ENCODE results near the gene KARS1. TPM values are rescaled to one million over a fixed set of nuclear protein-coding genes. Genes with fewer than 3 reads are reported as not detected.

Gene KARS1
- total RNA-seq, 5 donors from 2014 or later (not counting 1 experiment from before 2014, with no cell fraction given) = 121 to 151 (median 128) TPM

DNA sequence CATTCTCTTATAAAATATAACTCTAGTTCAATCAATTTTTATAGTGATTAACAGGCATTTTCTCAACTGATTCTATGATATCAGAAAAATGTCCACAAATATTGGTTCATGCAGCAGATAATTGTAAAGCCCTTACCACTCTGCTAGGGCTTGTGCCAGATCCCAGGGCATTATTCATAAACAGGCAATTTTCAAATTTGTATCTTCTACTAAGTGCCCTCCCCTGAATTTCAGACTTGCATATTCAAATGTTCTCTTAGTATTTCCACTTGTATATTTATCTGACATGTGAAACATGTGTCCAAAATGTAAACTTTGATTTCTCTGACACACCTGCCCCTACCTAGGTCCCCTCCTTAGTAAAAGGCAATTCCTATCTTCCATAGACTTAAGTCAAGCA is 20.0 kb upstream of the KARS1 start:
- Histone ChIP-seq H3K27me3 (replicated peaks in 1 of 2; ENCODE audit: control insufficient read depth in 2 of 2, extremely low read depth in 1 of 2, insufficient read depth in 2 of 2, low read length in 1 of 2) (no peaks in the 10 kb centered on the region), H3K9me3 (no peaks in the 10 kb centered on the region), H3K4me1 (ENCODE audit: control insufficient read depth in 1 of 2, extremely low read depth in 1 of 2, insufficient read depth in 2 of 2, low read length in 2 of 2) (no peaks in the 10 kb centered on the region), H3K27ac (ENCODE audit: low read length) (no peak overlapping the region), H3K4me3 (ENCODE audit: control insufficient read depth in 1 of 2, extremely low read depth in 1 of 2, low read length in 1 of 2) (no peak overlapping the region), H3K36me3 (ENCODE audit: control insufficient read depth in 2 of 2, extremely low read depth in 1 of 2, insufficient read depth in 1 of 2, low read length in 1 of 2) (no peaks in the 10 kb centered on the region)
- Mint-ChIP-seq H3K27me3 (no peaks in the 10 kb centered on the region), H3K4me1 (no peaks in the 10 kb centered on the region), H3K9me3 (no peaks in the 10 kb centered on the region), H3K36me3 (peaks cover 4% of the 10 kb centered on the region), H3K27ac (no peak overlapping the region), H3K4me3 (no peak overlapping the region)
- ChIA-PET POLR2A (no interaction called here), CTCF (no interaction called here)
- ATAC-seq (replicated peaks in 1 of 4) (no peak), DNase-seq (no peak)

DNA sequence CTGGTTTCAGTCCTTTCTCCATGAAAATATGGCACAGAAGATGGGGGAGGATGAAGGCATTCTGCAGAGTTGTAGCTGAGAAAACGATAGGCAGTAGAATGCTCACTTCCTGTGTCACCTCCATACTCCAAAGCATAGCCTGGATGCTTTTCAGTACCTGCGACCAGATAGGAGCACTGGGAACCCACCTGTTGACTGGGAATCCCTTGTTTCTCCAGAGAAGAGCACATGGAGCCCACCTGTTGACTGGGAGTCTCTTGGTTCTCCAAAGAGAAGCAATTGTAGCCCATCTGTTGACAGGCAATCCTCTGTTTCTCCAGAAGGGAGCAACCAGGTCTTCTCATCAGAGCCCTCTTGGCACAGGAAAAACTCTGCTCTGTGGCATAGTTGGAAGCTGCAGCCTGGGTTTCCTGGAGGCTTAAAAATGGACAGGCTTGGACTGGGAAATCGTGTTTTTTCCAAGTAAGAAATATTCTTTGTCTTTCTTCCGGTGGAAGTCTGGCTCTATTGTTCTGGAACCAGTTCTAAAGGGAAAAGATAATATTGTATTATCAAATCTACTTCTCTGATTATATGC is 13.3 kb upstream of the KARS1 start:
- Histone ChIP-seq H3K36me3 (ENCODE audit: control insufficient read depth in 2 of 2, extremely low read depth in 1 of 2, insufficient read depth in 1 of 2, low read length in 1 of 2) (peaks cover 4 to 39% of the 10 kb centered on the region in 2 donors), H3K27ac (ENCODE audit: low read length) (no peak overlapping the region), H3K27me3 (replicated peaks in 1 of 2; ENCODE audit: control insufficient read depth in 2 of 2, extremely low read depth in 1 of 2, insufficient read depth in 2 of 2, low read length in 1 of 2) (no peaks in the 10 kb centered on the region), H3K9me3 (no peaks in the 10 kb centered on the region), H3K4me1 (ENCODE audit: control insufficient read depth in 1 of 2, extremely low read depth in 1 of 2, insufficient read depth in 2 of 2, low read length in 2 of 2) (no peaks in the 10 kb centered on the region), H3K4me3 (ENCODE audit: control insufficient read depth in 1 of 2, extremely low read depth in 1 of 2, low read length in 1 of 2) (no peak overlapping the region)
- ChIA-PET POLR2A (no interaction called here), CTCF (no interaction called here)
- H3K27me3 Mint-ChIP-seq = no peaks in the 10 kb centered on the region
- ATAC-seq (replicated peaks in 1 of 4) = no peak
- no peak overlapping the region for H3K4me3 Mint-ChIP-seq
- H3K36me3 Mint-ChIP-seq = peaks cover 20% of the 10 kb centered on the region
- no peak overlapping the region for H3K27ac Mint-ChIP-seq
- H3K9me3 Mint-ChIP-seq = no peaks in the 10 kb centered on the region
- peaks cover 14 to 16% (median 15%) of the 10 kb centered on the region in 3 donors for H3K4me1 Mint-ChIP-seq
- WGBS (ENCODE audit: insufficient coverage) = 86% methylated on average over 1 of the region's 4 CpGs
- no peak for DNase-seq

DNA sequence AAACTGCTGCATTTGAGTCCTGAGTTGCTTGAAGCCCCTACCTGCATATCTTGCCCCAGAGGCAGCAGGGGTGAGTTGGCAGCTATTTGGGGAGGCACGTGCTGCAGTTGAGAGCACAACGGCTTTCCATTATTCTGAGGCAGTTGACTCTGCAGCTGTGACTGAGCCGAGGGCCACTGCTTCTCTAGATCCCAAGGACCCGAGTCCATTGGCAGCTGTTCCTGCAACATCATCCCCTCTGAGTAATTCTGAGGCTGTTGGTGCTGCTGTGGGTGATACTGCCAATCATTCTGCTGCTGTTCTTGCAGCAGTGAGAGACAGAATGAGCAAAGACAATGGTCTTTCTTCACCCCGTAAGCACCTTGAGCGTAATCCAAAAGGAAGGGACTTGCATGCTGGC is 12.9 kb upstream of the KARS1 start:
- ChIA-PET CTCF (no interaction called here), POLR2A (interaction anchor here in 1 of 2 donors (0.6 kb wide), 2 partner anchors 39 to 109 kb away, joined by 3 to 10 read pairs; no protein-coding TSS in a partner anchor)
- H3K9me3 ChIP-seq = no peaks in the 10 kb centered on the region
- H3K27ac ChIP-seq (ENCODE audit: low read length) = no peak overlapping the region
- peaks cover 4 to 44% of the 10 kb centered on the region in 2 donors for H3K36me3 ChIP-seq (ENCODE audit: control insufficient read depth in 2 of 2, extremely low read depth in 1 of 2, insufficient read depth in 1 of 2, low read length in 1 of 2)
- ATAC-seq (replicated peaks in 1 of 4) = no peak
- 100% methylated on average over 1 of the region's 6 CpGs for WGBS (ENCODE audit: insufficient coverage)
- Mint-ChIP-seq H3K27ac (no peak overlapping the region), H3K27me3 (no peaks in the 10 kb centered on the region), H3K36me3 (peaks cover 23% of the 10 kb centered on the region), H3K4me3 (no peak overlapping the region), H3K4me1 (peaks cover 16 to 18% (median 17%) of the 10 kb centered on the region in 3 donors), H3K9me3 (no peaks in the 10 kb centered on the region)
- no peaks in the 10 kb centered on the region for H3K27me3 ChIP-seq (replicated peaks in 1 of 2; ENCODE audit: control insufficient read depth in 2 of 2, extremely low read depth in 1 of 2, insufficient read depth in 2 of 2, low read length in 1 of 2)
- H3K4me3 ChIP-seq (ENCODE audit: control insufficient read depth in 1 of 2, extremely low read depth in 1 of 2, low read length in 1 of 2) = no peak overlapping the region
- no peaks in the 10 kb centered on the region for H3K4me1 ChIP-seq (ENCODE audit: control insufficient read depth in 1 of 2, extremely low read depth in 1 of 2, insufficient read depth in 2 of 2, low read length in 2 of 2)
- no peak for DNase-seq

DNA sequence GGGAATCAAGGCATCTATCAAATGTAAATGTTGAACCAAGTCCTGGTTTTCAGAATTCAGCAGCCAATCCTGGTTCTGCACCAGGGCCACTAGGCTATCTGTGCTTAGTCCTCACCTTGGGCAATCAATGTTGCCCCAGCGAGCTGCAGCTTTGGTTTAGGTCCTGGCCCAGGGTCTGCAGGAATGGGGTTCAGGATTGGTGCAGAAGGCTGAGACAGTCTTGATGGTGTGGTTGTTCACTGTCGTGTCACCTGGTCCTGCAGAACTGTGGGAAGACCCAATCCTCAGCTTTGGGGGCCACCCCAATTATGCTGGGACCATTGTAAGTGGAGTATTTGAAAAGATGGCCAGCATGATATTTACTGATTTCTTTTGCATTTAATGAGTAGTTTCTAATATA is 10.7 kb upstream of the KARS1 start:
- ATAC-seq (replicated peaks in 1 of 4) (peak in 1 of 4 experiments; percentile 28), DNase-seq (no peak)
- CTCF ChIA-PET = no interaction called here
- no peak overlapping the region for H3K27ac Mint-ChIP-seq
- H3K4me1 ChIP-seq (ENCODE audit: control insufficient read depth in 1 of 2, extremely low read depth in 1 of 2, insufficient read depth in 2 of 2, low read length in 2 of 2) = peaks cover 0 to 5% of the 10 kb centered on the region in 2 experiments
- H3K36me3 Mint-ChIP-seq = peaks cover 38% of the 10 kb centered on the region
- H3K9me3 Mint-ChIP-seq = no peaks in the 10 kb centered on the region
- no peaks in the 10 kb centered on the region for H3K27me3 Mint-ChIP-seq
- POLR2A ChIA-PET = no interaction called here
- no peak overlapping the region for H3K4me3 ChIP-seq (ENCODE audit: control insufficient read depth in 1 of 2, extremely low read depth in 1 of 2, low read length in 1 of 2)
- H3K27ac ChIP-seq (ENCODE audit: low read length) = no peak overlapping the region
- no peaks in the 10 kb centered on the region for H3K27me3 ChIP-seq (replicated peaks in 1 of 2; ENCODE audit: control insufficient read depth in 2 of 2, extremely low read depth in 1 of 2, insufficient read depth in 2 of 2, low read length in 1 of 2)
- peaks cover 29 to 32% (median 29%) of the 10 kb centered on the region in 3 donors for H3K4me1 Mint-ChIP-seq
- WGBS (ENCODE audit: insufficient coverage) = 83% methylated on average over 2 of the region's 2 CpGs
- H3K9me3 ChIP-seq = no peaks in the 10 kb centered on the region
- H3K36me3 ChIP-seq (ENCODE audit: control insufficient read depth in 2 of 2, extremely low read depth in 1 of 2, insufficient read depth in 1 of 2, low read length in 1 of 2) = peaks cover 4 to 59% of the 10 kb centered on the region in 2 donors
- no peak overlapping the region for H3K4me3 Mint-ChIP-seq

DNA sequence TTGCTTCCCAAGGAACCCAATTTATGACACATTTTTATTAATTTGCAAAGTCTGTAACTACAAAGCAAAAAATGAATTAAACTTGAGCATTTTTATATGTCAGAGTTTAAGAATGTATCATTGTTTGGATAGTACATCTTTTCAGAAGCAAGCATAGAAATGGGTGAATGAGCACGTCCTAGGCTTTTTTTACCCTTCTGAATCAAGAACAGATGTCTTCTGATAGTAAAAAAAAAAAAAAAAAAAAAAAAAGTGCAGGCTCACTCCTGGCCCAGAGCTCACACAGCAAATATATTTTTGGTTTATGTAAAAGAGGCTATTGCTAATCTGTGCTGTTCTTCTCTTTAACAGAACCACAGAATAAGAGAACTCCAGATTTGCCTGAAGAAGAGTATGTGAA is 6.5 kb upstream of the KARS1 start:
- no peak overlapping the region for H3K4me3 ChIP-seq (ENCODE audit: control insufficient read depth in 1 of 2, extremely low read depth in 1 of 2, low read length in 1 of 2)
- ATAC-seq (replicated peaks in 1 of 4) (no peak), DNase-seq (no peak)
- WGBS (ENCODE audit: insufficient coverage) = no CpG with 5 or more reads among the region's 1 CpG
- H3K4me1 ChIP-seq (ENCODE audit: control insufficient read depth in 1 of 2, extremely low read depth in 1 of 2, insufficient read depth in 2 of 2, low read length in 2 of 2) = peaks cover 18 to 23% of the 10 kb centered on the region in 2 experiments
- Mint-ChIP-seq H3K9me3 (no peaks in the 10 kb centered on the region), H3K4me1 (peaks cover 60 to 67% (median 62%) of the 10 kb centered on the region in 3 donors), H3K4me3 (peak overlapping the region; percentile 30 to 99 (median 48)), H3K27me3 (no peaks in the 10 kb centered on the region), H3K27ac (peak overlapping the region; percentile 63 to 74), H3K36me3 (peaks cover 50% of the 10 kb centered on the region)
- H3K36me3 ChIP-seq (ENCODE audit: control insufficient read depth in 2 of 2, extremely low read depth in 1 of 2, insufficient read depth in 1 of 2, low read length in 1 of 2) = peaks cover 4 to 50% of the 10 kb centered on the region in 2 donors
- peak overlapping the region; percentile 13 for H3K27ac ChIP-seq (ENCODE audit: low read length)
- no peaks in the 10 kb centered on the region for H3K27me3 ChIP-seq (replicated peaks in 1 of 2; ENCODE audit: control insufficient read depth in 2 of 2, extremely low read depth in 1 of 2, insufficient read depth in 2 of 2, low read length in 1 of 2)
- ChIA-PET CTCF (interaction anchor here in 1 of 2 donors (0.8 kb wide), 1 partner anchor 35 kb away, joined by 3 read pairs; no protein-coding TSS in a partner anchor), POLR2A (no interaction called here)
- H3K9me3 ChIP-seq = no peaks in the 10 kb centered on the region

DNA sequence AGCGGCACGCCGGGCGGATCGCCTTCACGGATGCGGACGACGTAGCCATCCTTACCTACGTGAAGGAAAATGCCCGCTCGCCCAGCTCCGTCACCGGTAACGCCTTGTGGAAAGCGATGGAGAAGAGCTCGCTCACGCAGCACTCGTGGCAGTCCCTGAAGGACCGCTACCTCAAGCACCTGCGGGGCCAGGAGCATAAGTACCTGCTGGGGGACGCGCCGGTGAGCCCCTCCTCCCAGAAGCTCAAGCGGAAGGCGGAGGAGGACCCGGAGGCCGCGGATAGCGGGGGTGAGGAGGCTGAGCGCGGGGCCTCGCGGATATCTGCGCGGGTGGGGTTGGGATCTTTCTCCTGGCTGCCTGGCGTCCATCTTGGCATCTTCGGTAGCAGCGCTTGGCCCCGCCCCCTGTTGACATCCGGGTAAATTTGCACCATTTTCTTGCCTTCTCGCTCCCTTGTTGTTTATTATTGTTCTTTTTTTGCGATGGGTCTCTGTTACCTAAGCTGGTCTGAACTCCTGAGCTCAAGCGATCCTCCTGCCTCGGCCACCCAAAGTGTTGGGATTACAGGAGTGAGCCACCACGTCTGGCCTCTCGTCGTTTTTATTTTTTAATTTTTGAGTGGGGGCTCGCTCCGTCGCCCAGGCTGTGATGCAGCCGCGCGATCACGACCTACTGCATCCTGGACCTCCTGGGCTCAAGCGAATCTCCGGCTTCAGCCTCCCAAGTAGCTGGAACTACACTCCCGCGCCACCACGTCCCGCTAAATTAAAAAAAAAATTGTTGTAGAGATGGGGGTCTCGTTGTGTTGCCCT is 1.0 kb upstream of the KARS1 start:
- Histone ChIP-seq H3K27ac (ENCODE audit: low read length) (peak overlapping the region; percentile 94), H3K27me3 (replicated peaks in 1 of 2; ENCODE audit: control insufficient read depth in 2 of 2, extremely low read depth in 1 of 2, insufficient read depth in 2 of 2, low read length in 1 of 2) (no peaks in the 10 kb centered on the region), H3K4me3 (ENCODE audit: control insufficient read depth in 1 of 2, extremely low read depth in 1 of 2, low read length in 1 of 2) (peak overlapping the region; percentile 89 to 100), H3K4me1 (ENCODE audit: control insufficient read depth in 1 of 2, extremely low read depth in 1 of 2, insufficient read depth in 2 of 2, low read length in 2 of 2) (peaks cover 40 to 57% of the 10 kb centered on the region in 2 experiments), H3K9me3 (no peaks in the 10 kb centered on the region), H3K36me3 (ENCODE audit: control insufficient read depth in 2 of 2, extremely low read depth in 1 of 2, insufficient read depth in 1 of 2, low read length in 1 of 2) (peaks cover 0 to 18% of the 10 kb centered on the region in 2 donors)
- WGBS (ENCODE audit: insufficient coverage) = under 1% methylated on average over 50 of the region's 62 CpGs
- peak overlapping the region; percentile 96 to 97 for H3K27ac Mint-ChIP-seq
- POLR2A ChIA-PET = interaction anchor here (0.5 to 4.1 kb wide), 17 partner anchors 18 to 1091 kb away, joined by 3 to 59 read pairs (median 5); partner anchors contain the start of genes ADAT1 (in 2 of the 2), TMEM231 (in 2 of the 2) and CFDP1 (in 1 of the 2)
- H3K4me1 Mint-ChIP-seq = peaks cover 71 to 76% (median 72%) of the 10 kb centered on the region in 3 donors
- no peaks in the 10 kb centered on the region for H3K27me3 Mint-ChIP-seq
- peaks cover 36% of the 10 kb centered on the region for H3K36me3 Mint-ChIP-seq
- CTCF ChIA-PET = interaction anchor here (0.5 to 2.0 kb wide), 10 partner anchors 20 to 214 kb away, joined by 3 to 27 read pairs (median 5); partner anchors contain the start of gene ADAT1 (in 2 of the 2)
- ATAC-seq (replicated peaks in 1 of 4) = peak; percentile 47 to 52 (median 48)
- peak; percentile 73 to 92 (median 87) for DNase-seq
- no peaks in the 10 kb centered on the region for H3K9me3 Mint-ChIP-seq
- peak overlapping the region; percentile 99 to 100 (median 99) for H3K4me3 Mint-ChIP-seq
